HG03457 (cell line): Measurements from ENCODE around the gene NLN.
"Not testable (repeated sequence)": the region's sequence is repeated elsewhere in the genome, so short reads cannot be mapped to it uniquely, and the experiment has no call there.

ENCODE experiments used
- ATAC-seq: cut with Tn5 transposase; IDR thresholded peaks from one replicate; pipeline ENCODE4 v1.9.1; 2021; ENCODE audit warnings: moderate number of reproducible peaks; ENCODE audit not compliant: unreplicated experiment

Gene NLN

GRCh38 chr5:65866837-65867521, 145.0 kb downstream of the NLN start:
- no peak for ATAC-seq

DNA sequence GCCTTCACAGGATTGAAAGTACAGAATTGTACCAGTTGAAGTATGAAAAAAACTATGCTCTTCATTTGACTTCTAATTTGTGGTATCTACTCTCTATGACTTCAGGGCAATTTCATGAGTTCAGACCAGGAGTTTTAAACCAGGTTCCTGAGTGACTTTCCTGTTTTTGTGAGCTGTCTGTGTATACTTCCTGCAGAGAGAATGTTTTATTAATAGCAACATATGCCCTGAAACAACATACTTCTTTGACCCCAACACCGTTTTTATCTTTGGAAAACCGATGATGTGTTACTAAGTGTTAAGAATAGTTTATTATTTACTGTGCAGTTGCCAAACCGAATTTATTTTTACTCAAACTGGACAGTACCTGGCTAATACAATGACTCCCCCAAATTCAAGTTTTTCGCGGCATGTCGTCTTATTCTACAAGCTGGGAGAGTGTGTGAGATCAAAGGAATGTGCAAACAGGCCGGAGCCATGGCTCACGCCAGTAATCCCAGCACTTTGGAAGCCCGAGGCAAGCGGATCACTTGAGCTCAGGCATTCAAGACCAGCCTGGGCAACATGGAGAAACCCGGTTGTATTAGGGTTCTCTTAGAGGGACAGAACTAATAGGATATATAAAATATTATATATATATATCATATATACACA, 145.7 kb downstream of the NLN start:
- no peak for ATAC-seq

DNA sequence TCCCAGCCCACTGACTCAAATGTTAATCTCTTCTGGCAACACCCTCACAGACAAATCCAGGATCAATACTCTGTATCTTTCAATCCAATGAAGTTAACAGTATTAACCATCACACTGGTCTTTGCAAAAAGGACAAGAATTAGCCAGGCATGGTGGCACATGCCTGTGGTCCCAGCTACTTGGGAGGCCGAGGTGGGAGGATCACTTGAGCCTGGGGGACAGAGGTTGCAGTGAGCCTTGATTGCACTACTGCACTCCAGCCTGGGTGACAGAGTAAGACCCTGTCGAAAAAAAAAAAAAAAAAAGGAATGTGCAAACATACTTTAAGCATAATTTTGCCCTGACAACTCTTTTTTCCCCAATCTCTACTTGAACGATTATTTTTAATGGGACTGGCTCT, 146.5 kb downstream of the NLN start:
- ATAC-seq = no peak

GRCh38 chr5:65871182-65871581, 149.2 kb downstream of the NLN start:
- ATAC-seq = no peak

- ATAC-seq = not testable (repeated sequence)
Observed at GRCh38 chr5:65871776-65872175, 149.8 kb downstream of the NLN start.

- ATAC-seq = no peak
Observed at GRCh38 chr5:65873181-65873750, 151.3 kb downstream of the NLN start.

DNA sequence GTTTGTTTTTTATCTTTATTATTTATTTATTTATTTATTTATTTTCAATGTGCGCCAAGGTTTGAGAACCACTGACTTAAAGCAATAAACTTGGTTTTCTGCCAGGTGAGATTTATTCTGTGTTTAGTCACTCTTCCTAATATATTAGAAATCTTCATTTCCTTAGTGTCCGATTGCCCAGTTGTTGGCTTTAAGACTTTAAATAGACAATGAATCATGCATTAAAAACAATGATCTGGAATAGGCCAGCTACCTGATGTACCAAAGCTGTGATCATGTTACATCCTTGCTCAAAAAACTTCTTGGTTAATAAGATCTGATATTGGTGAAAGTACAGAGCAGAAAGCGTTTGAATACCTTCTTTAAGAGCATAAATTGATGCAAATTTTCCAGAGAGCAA, 152.2 kb downstream of the NLN start:
- no peak for ATAC-seq

GRCh38 chr5:65876496-65876895, 154.5 kb downstream of the NLN start:
- no peak for ATAC-seq

DNA sequence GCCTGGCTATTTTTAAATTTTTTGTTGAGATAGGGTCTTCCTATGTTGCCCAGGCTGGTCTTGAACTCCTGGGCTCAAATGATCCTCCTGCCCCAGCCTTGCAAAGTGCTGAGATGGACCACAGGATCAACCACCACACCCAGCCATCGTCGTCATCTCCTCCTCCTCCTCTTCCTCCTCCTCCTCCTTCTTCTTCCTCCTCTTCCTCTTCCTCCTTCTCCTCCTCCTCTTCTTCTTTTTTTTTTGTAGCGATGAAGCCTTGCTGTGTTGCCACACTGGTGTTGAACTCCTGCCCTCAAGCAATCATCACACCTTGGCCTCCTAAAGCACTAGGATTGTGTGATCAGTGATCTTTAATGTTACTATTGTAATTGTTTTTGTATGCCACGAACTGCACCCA, 155.0 kb downstream of the NLN start:
- no peak for ATAC-seq
